ENCODE data around the gene CMSS1.

CMSS1 gene

DNA sequence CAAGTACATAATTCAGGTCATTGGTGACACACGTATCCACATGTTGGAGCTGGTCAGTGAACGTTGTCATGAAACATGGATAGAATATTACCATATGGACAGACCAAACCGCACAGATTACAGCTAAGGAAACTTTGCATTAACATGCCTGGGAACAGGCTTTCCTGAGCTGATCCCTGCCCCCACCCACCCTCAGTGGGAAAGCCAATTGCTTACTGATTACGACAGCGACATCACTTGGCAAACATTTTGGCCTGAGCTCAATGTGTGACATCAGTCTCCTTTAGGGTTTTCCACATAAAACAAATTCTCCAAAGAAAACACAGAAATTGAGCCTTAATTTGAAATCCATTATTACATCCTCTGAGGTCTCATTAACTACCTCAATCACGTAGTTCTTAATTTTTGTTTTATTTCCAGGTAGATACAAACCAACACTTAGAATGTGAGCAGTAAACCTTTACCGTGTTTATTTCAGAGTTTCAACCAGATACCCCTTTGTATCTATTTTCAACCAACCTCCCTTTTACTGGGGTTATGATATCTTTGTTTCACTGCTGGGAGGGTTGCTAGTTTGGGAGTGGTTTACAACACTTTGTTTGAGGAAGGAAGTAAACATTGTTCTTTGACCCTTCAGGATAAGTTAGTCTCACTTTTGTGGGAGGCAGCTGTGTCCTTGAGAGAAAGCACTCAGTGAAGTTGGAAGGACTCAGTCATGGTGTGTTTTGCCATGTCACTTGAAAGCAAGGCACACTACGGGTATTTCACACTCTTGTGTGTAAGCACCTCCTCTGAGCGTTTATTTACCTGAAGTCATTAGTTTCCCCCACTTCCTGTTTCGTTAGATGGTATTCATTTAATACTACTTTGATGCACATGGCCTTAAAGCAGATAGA is 103.1 kb downstream of the CMSS1 start:
- TF ChIP-seq, protein P1, sequence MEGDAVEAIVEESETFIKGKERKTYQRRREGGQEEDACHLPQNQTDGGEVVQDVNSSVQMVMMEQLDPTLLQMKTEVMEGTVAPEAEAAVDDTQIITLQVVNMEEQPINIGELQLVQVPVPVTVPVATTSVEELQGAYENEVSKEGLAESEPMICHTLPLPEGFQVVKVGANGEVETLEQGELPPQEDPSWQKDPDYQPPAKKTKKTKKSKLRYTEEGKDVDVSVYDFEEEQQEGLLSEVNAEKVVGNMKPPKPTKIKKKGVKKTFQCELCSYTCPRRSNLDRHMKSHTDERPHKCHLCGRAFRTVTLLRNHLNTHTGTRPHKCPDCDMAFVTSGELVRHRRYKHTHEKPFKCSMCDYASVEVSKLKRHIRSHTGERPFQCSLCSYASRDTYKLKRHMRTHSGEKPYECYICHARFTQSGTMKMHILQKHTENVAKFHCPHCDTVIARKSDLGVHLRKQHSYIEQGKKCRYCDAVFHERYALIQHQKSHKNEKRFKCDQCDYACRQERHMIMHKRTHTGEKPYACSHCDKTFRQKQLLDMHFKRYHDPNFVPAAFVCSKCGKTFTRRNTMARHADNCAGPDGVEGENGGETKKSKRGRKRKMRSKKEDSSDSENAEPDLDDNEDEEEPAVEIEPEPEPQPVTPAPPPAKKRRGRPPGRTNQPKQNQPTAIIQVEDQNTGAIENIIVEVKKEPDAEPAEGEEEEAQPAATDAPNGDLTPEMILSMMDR (IDR thresholded peaks at IDR 0.05; ENCODE audit: insufficient read depth, missing control alignments) = no peak
- FAIRE-seq (no peak), DNase-seq (ENCODE audit: insufficient read length, low spot score) (no peak)

DNA sequence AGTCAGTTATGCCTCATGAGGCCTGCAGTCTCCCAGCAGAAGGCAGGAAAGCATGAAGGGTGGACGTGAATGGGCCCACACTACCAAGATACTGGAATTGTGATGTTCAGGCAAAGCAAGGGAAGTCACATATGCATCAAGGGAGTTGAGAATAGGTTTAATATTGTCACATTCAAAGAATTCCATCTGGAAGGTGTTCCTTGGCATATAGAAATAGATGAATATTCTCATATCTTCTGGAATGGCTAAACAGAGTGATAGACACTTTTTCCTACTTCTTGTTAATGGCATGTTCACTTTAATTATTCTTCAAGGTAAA is 103.7 kb downstream of the CMSS1 start:
- no peak for DNase-seq (ENCODE audit: insufficient read length, low spot score)
- TF ChIP-seq, protein P1 (IDR thresholded peaks at IDR 0.05; ENCODE audit: insufficient read depth, missing control alignments) = no peak
- FAIRE-seq = no peak

DNA sequence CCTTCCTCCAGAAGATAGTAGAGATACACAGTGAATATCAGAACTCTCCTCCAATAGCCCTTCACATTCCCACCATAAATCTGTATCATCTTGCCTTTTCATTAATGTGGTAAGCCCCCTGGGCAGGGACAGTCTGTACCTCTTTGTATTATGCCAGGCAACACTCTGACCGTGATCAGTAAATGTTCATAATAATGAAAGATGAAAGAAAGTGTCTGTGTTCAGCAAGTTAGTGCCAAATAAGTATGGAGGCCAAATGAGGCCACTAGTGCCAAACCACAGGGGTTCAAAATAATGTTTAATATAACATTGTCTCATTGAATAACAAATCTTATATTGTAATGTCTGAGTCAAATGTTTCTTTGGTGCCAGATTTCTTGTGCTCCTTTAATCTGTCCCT is 104.3 kb downstream of the CMSS1 start:
- FAIRE-seq (no peak), DNase-seq (ENCODE audit: insufficient read length, low spot score) (no peak)
- TF ChIP-seq, protein P1 (IDR thresholded peaks at IDR 0.05; ENCODE audit: insufficient read depth, missing control alignments) = no peak

DNA sequence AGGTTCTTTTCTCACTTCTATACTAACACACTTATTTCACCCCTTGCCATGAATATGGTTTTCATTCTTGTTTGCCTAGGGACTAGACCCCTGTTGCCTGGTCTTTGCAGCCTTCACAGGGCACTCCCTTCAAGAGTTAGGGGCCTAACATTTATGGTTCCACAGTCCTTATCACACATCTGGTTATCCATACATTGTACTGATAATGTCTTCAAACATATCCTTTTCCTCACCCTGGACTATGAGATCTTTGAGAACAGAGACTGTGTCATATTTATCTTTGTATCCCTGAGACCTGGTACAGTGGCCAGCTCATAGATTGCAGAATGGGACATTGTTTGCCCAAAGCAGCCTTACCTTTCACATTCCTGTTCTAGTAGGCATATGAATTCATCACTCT is 106.2 kb downstream of the CMSS1 start:
- DNase-seq (ENCODE audit: insufficient read length, low spot score) (no peak), FAIRE-seq (no peak)
- TF ChIP-seq, protein P1 (IDR thresholded peaks at IDR 0.05; ENCODE audit: insufficient read depth, missing control alignments) = no peak

DNA sequence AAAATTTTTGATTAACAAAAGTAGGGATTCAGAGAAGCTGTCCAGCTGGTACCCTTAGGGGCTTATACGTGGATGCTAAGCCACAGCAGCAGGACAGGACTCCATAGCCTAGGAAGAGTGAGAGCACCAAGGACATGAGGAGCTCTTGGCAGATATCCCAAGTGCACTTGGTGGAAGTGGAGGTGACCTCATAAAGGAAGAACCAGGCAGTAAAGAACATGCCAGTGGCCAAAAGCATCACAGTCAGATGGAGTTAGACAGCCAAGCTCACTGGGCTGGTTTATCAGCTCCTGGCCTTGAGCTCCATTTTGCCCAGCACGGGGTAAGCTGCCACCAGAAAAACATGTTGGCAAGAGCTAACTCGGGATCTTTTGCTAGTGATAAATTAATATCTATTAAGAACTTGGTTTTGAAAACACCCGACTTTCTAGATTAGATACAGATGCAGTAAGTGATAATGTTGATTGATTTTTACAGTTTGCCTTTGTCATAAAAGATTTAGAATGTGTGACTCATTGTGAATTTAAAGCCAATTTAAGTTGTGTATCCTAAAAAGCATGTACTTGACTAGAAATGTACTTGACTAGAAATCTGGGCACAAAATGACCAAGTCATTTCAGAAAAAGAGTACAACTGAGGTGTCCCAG is 108.0 kb downstream of the CMSS1 start:
- TF ChIP-seq, protein P1 (IDR thresholded peaks at IDR 0.05; ENCODE audit: insufficient read depth, missing control alignments) = no peak
- no peak for DNase-seq (ENCODE audit: insufficient read length, low spot score)
- no peak for FAIRE-seq

DNA sequence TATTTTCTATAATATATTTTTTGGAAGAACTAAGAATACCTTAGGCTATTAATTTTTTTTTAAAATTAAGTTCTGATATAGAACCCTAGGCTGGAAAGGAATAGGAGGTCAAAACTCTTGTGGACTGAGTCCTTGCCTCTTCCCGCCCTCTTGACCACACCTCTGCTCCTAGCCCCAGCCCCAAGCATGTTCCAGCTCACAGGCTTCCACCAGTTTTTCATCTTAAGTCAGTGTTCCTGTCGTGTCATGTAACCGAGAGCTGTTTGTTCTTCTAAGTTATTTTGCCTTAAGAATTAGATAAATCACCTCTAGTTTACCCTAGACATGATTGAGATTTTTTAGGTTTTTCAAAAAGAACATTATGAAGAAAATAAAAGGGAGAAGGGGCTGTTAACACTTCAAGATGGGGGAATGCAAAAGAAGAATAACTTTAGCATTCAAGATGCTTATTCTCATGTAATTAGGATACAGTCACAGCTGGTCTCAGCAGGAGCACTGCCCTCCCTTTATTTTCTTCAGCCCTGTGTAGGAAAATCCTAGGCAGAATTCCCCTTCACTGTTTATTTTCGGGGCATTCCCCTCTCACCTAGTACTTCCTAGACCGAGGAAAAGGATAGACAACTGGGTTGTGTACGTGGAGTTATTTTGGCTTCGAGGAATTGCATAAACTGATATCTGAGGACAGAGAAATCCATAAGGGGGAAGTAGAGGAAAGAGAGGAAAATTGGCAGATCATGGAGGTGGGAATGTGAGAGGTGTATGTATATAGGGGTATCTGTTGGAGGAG is 110.2 kb downstream of the CMSS1 start:
- no peak for FAIRE-seq
- DNase-seq (ENCODE audit: insufficient read length, low spot score) = no peak
- TF ChIP-seq, protein P1 (IDR thresholded peaks at IDR 0.05; ENCODE audit: insufficient read depth, missing control alignments) = no peak

Data from D721Med (cell line).